DMS153 treated with DMSO at 0.1 percent for 48 hours (cell line): ENCODE results near the gene ABCC1.
"Not testable (repeated sequence)": the region's sequence is repeated elsewhere in the genome, so short reads cannot be mapped to it uniquely, and the experiment has no call there.

ENCODE experiments used
- DNase-seq: peaks from one replicate; lab custom pipeline; 2025; ENCODE audit not compliant: unreplicated experiment; lab: John Stamatoyannopoulos, UW

Gene ABCC1

DNA sequence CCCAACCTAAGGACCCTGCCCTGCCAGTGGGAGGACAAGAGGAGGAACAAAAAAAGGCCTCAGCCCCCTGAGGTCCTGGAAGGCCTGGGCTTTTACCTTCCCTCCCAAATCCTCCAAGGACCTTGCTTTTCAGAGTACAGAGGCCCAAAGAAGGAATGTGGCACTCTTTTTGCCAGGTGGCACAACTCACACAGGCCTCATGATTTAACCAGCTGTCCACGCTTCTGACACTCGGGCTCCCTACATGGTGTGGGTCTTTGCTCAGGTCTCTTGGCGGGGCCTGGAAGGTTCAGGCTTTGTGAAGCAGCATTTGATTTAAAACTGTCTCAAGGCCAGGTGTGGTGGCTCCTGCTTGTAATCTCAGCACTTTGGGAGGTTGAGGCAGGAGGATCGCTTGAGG lies 153.3 kb downstream of the ABCC1 start:
- no peak for DNase-seq

GRCh38 chr16:16104132-16104803 lies 154.9 kb downstream of the ABCC1 start:
- not testable (repeated sequence) for DNase-seq

GRCh38 chr16:16104804-16105141 lies 155.4 kb downstream of the ABCC1 start:
- DNase-seq: not testable (repeated sequence)

DNA sequence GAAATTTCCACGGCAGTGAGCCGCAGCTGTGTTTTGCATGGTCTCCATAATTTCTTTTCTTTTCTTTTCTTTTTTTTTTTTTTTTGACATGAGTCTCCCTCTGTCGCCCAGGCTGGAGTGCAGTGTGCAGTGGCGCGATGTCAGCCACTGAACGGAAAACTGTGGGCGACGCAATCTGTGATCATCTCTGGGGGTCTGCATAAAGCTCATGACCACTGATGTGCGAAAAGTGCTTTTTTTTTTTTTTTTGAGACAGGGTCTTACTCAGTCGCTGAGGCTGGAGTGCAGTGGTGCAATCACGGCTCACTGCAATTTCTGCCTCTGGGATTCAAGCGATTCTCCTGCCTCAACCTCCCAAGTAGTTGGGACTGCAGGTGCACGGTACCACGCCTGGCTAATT lies 156.2 kb downstream of the ABCC1 start:
- DNase-seq: no peak

GRCh38 chr16:16106466-16106865 lies 157.1 kb downstream of the ABCC1 start:
- DNase-seq: no peak

DNA sequence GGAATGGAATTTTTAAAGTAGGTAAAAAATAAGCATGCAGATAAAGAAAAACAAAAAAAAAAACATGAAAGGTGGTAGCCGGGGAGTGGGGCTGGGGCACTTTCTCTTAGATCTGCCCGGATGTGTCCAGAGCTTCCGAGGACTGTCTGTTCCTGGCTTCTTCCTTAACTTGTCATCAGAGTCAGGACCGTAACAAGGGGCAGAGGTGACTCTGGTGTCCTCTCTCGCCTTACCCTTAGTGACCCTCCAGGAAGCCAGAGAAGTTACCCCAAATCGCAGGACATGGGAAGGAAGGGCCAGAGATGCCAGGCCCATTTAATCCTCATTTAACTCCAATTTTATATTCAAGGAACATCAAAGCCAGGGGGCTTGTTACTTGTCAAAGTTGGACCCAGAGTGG lies 158.4 kb downstream of the ABCC1 start:
- DNase-seq: no peak

GRCh38 chr16:16108759-16109158 lies 159.3 kb downstream of the ABCC1 start:
- no peak for DNase-seq

DNA sequence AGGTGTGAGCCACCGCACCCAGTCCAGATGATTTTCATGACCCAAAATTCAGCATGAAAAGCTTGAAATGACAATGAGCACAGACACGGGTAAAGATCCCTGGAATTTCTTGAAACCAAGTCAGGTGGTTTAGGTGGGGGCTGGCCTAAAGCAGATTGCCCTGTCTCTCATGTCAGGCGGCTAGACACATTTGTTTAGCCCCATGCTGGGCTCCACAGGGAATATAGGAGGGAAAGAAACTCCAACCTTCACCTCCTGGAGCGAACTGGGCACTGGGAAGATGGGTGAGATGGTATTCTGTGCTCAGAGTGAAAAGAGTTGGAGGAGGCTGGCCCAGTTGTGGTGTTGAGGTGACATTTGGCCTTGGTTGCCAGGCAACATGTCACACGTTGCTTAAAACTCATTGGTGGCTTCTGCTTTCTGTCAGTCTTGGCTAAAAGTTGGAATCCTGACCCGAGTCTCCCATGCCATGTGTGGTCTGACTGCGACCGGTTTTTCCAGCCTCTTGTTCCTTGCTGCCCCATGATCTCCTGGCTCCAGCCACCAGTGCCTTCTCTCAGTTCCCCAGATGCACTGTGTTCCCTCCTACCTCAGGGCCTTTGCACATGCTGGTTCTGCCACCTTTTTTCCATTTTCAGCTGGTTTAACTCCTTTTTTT lies 160.2 kb downstream of the ABCC1 start:
- no peak for DNase-seq

- DNase-seq: no peak
These were observed 160.7 kb downstream of the ABCC1 start for GRCh38 chr16:16110111-16110490.

GRCh38 chr16:16111639-16112038 lies 162.2 kb downstream of the ABCC1 start:
- DNase-seq: no peak

- no peak for DNase-seq
These were observed 163.1 kb downstream of the ABCC1 start for GRCh38 chr16:16112450-16113053.

DNA sequence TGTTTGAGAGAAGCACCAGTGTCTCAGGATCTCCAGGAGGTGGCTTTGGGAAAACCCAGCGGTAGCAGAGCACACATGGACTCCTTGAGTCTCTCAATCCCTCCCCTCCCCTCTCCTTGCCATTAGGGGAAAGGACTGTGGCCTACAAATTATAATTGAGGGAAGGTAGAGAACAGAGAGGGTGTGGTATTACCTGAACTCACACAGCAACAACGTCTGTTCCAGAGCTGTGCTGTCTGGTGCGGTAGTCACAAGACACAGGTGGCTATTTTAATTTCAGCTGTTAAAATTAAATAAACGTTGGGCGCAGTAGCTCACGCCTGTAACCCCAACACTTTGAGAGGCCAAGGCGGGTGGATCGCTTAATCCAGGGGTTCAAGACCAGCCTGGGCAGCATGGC lies 163.7 kb downstream of the ABCC1 start:
- DNase-seq: no peak

DNA sequence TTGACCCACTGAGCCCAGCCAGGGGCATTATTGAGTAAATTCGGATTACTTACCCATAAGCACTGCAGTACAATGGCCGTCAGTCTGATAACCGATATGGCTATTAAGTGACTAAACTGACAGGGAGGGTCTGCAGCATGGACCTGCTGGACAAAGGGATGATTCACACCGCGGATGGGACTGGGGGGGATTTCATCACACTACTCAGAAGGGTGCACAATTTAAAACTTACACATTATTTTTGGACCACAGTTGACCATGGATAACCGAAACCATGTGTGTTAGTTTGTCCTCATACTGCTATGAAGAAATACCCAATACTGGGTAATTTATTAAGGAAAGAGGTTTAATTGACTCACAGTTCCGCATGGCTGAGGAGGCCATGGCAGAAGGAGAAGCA lies 167.4 kb downstream of the ABCC1 start:
- no peak for DNase-seq

DNA sequence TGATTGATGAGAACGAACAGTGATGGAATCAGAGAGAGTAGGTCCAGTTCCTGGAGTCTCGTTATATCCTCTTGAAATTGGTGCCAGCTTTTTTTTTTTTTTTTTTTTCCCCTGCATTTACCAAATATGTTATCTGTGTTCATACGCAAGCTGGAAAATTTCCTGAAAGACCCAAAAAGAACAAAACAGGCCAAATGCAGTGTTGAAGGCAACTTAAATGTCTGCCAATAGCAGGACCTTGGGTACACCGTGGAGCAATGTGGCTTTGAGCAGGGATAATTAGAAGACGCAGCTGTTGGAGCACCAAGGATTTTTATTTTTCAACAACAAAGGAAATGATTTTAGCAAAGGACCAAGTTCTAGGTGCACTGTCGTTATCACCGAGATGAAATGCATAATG lies 168.9 kb downstream of the ABCC1 start:
- no peak for DNase-seq

DNA sequence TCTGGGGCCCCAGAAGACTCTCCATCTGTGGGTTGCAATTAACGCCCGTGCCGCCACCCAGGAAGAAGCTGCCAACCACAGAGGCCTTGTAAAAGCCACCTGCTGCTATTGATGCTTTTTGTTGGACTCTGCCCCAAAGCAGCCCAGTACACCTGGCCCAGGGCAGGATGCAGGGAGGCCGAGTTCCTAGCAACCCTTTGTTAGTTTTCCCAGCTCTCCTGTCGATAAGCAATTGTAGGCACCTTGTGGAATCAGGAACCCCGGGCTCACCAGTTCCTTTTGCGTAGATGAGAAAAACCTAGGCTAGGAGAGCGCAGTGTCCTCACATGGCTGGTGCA lies 170.6 kb downstream of the ABCC1 start:
- peak; percentile 95 for DNase-seq

DNA sequence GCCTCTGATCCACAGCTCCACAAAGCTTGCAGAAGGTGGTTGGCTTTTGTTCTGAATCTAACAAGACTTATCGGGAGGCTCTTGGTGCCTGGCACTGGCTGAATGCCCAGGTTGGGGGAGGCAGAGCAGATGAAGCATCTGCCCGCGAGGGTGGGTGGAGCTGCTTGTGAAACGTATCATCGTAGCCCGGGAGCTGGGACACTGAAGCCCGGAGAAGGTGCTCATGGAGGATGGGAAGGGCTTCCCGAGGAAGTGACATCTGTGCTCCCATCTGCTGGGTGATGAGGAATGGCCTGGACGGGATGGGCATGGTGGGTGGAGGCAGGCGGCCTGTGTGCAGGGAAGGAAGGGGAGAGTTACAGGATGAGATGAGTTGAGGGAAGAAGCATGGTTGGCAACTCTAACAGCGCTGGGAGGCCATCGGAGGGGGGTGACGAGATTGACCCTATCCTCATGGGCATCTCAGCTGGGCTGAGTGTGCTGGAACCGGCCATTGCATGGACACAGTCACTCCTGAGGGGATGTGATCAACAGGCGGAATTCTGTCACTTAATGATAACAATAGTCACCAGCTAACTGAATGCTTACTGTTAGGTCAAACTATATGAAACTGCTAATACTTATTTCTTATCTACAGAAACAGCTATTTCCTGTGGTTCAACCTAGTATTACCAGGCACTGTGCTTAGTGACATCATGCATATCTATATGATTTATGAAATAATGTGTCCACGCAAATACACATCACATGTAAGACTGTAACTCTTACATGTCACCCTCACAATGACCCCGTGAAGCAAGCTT lies 171.2 kb downstream of the ABCC1 start:
- peak; percentile 95 for DNase-seq

- no peak for DNase-seq
These were observed 171.8 kb downstream of the ABCC1 start for GRCh38 chr16:16121185-16121727.

DNA sequence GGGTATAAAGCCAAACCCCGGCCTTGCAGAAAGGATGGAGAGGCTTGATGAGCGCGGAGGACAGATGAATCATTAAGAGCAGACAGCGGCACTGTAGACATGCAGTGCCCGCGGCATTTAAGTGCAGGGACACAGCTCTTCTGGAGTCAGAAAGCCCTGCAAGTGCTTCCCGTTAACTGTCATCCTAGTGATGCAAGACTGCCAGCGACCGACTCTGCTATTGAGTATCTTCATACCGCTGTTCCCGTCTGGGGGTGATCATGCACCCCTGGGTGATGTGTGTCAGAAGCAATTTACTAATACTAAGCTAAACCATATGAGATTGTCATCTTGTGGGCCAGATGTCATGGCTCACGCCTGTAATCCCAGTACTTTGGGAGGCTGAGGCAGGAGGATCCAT lies 172.8 kb downstream of the ABCC1 start:
- no peak for DNase-seq

GRCh38 chr16:16124438-16124837 lies 175.0 kb downstream of the ABCC1 start:
- no peak for DNase-seq

GRCh38 chr16:16124974-16125373 lies 175.6 kb downstream of the ABCC1 start:
- no peak for DNase-seq

DNA sequence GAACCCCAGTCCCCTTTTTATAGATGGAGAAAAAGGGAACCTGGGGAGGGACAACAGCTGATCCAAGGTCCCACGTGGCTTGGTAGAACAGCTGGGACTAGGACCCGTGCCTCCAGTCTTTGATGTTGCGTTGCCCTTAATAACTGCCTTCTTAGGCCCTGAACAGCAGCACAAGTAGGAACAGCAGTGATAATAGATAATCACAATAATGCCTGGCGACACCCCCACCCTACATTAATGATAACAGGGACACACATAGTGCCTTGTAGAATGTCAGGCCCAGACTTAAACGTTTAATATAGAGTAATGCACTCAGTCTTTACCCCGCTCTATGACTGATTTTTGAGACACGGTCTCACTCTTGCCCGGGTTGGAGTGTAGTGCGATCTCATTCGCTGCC lies 177.5 kb downstream of the ABCC1 start:
- DNase-seq: no peak
